Panc1 (cell line): ENCODE measurements around the gene PTTG1IP. TPM values are rescaled to one million over a fixed set of nuclear protein-coding genes. Genes with fewer than 3 reads are reported as not detected.

ENCODE experiments used
- ATAC-seq: fragments of 200-7000 bp; cut with Tn5 transposase; 2 replicates; pipeline ENCODE4 v1.9.1; 2020; ENCODE audit warnings: mild to moderate bottlenecking, moderate library complexity
- BruUV-seq: library from RNA; stranded (reverse); fragments of 400-500 nt; replicated peaks from 2 replicates; lab custom pipeline; 2021; lab: Mats Ljungman, UMichigan
- CTCF ChIA-PET: fragments of 300-600 bp; sonication (Branson Sonifier 250); formaldehyde crosslinking; loops from one replicate; lab custom pipeline; 2022; ENCODE audit warnings: antibody characterized with exemption; lab: Charles Lee
- POLR2A ChIA-PET: fragments of 300-600 bp; sonication (Branson Sonifier 250); formaldehyde crosslinking; loops from one replicate; lab custom pipeline; 2022; ENCODE audit warnings: antibody characterized with exemption; lab: Charles Lee
- DNase-seq: peaks from one replicate; pipeline ENCODE4 v3.0.0-alpha.2; 2010; ENCODE audit warnings: low read depth, low spot score
- H3K27ac ChIP-seq: 2 replicates; pipeline ENCODE4 v1.5.1; 2011; ENCODE audit warnings: mild to moderate bottlenecking, low read length, inconsistent platforms
- H3K27me3 ChIP-seq: fragments of 200-500 bp; sonication (Bioruptor generic); 2 replicates; pipeline ENCODE4 v1.6.0; 2014; ENCODE audit warnings: low read length, inconsistent platforms; ENCODE audit not compliant: control insufficient read depth, insufficient read depth
- H3K36me3 ChIP-seq: fragments of 200-500 bp; sonication (Bioruptor generic); 2 replicates; pipeline ENCODE4 v1.5.1; 2014; ENCODE audit warnings: inconsistent platforms, mild to moderate bottlenecking, low read length, moderate library complexity; ENCODE audit not compliant: control insufficient read depth, insufficient read depth
- H3K4me1 ChIP-seq: 2 replicates; pipeline ENCODE4 v1.5.1; 2011; ENCODE audit warnings: inconsistent platforms, mild to moderate bottlenecking, low read length, moderate library complexity; ENCODE audit not compliant: control insufficient read depth, insufficient read depth
- H3K4me3 ChIP-seq, 2 experiments: 2 replicates each; pipeline ENCODE4 v1.5.1; 2011 to 2012; ENCODE audit warnings: low read depth in 2 of 2, low read length in 2 of 2, mild to moderate bottlenecking in 2 of 2, inconsistent platforms in 1 of 2, moderate library complexity in 1 of 2
- H3K9me3 ChIP-seq: fragments of 200-500 bp; sonication (Bioruptor generic); 2 replicates; pipeline ENCODE4 v1.5.1; 2014; ENCODE audit warnings: low read depth, mild to moderate bottlenecking, inconsistent platforms, low read length, moderate library complexity; ENCODE audit not compliant: control insufficient read depth, insufficient read depth
- POLR2AphosphoS5 ChIP-seq: IDR thresholded peaks from 2 replicates; pipeline ENCODE4 v1.6.1; 2012; ENCODE audit warnings: mild to moderate bottlenecking, low read depth, low read length, moderate library complexity
- SIN3A ChIP-seq: IDR thresholded peaks from 2 replicates; pipeline ENCODE4 v1.6.1; 2012; ENCODE audit warnings: low read depth, mild to moderate bottlenecking, low read length, moderate library complexity, borderline replicate concordance; ENCODE audit not compliant: insufficient read depth
- in situ Hi-C: cut with HindIII; loops from 2 replicates; pipeline ENCODE4 v1.10.0; 2016; ENCODE audit warnings: low sequenced_read_pairs, low pct_unique_long_range_greater_than_20kb
- intact Hi-C: fragments of 100-400 bp; cut with micrococcal nuclease; formaldehyde crosslinking; loops from one replicate; pipeline ENCODE4 v1.10.0; 2022; ENCODE audit not compliant: unreplicated experiment
- total RNA-seq: library from RNA; stranded (reverse); gene quantifications from one replicate; pipeline ENCODE4 v1.2.1, GENCODE V29; 2021; ENCODE audit not compliant: unreplicated experiment
- TF ChIP-seq, protein P1 (sequence below), 2 experiments: IDR thresholded peaks; 2 replicates each; pipeline ENCODE4 v1.6.1; 2011 to 2012; ENCODE audit warnings: low read depth in 2 of 2, control low read depth in 1 of 2, low read length in 1 of 2, mild to moderate bottlenecking in 1 of 2, moderate library complexity in 1 of 2; ENCODE audit not compliant: insufficient read depth in 1 of 2
- TF ChIP-seq, protein P2 (sequence below): fragments of 450-650 bp; IDR thresholded peaks from 2 replicates; pipeline ENCODE4 v1.5.1; 2017; ENCODE audit warnings: mild to moderate bottlenecking

The PTTG1IP gene
- total RNA-seq, 1 experiment from 2014 or later = 226 TPM

GRCh38 chr21:44893278-44893556, 19.7 kb upstream of the PTTG1IP start:
- Histone ChIP-seq H3K36me3 (no peaks in the 10 kb centered on the region), H3K27ac (no peak overlapping the region), H3K9me3 (no peaks in the 10 kb centered on the region), H3K4me3 (no peak overlapping the region), H3K4me1 (no peaks in the 10 kb centered on the region), H3K27me3 (no peaks in the 10 kb centered on the region)
- ChIA-PET POLR2A (interaction anchor here (0.6 kb wide), 1 partner anchor 873 kb away, joined by 3 read pairs; no protein-coding TSS in a partner anchor), CTCF (no interaction called here)
- in situ Hi-C loops = no loop called here
- intact Hi-C loops = loop anchor here (5.0 kb wide), 1 partner anchor 39 kb away; no protein-coding TSS in a partner anchor
- TF ChIP-seq, protein P1, sequence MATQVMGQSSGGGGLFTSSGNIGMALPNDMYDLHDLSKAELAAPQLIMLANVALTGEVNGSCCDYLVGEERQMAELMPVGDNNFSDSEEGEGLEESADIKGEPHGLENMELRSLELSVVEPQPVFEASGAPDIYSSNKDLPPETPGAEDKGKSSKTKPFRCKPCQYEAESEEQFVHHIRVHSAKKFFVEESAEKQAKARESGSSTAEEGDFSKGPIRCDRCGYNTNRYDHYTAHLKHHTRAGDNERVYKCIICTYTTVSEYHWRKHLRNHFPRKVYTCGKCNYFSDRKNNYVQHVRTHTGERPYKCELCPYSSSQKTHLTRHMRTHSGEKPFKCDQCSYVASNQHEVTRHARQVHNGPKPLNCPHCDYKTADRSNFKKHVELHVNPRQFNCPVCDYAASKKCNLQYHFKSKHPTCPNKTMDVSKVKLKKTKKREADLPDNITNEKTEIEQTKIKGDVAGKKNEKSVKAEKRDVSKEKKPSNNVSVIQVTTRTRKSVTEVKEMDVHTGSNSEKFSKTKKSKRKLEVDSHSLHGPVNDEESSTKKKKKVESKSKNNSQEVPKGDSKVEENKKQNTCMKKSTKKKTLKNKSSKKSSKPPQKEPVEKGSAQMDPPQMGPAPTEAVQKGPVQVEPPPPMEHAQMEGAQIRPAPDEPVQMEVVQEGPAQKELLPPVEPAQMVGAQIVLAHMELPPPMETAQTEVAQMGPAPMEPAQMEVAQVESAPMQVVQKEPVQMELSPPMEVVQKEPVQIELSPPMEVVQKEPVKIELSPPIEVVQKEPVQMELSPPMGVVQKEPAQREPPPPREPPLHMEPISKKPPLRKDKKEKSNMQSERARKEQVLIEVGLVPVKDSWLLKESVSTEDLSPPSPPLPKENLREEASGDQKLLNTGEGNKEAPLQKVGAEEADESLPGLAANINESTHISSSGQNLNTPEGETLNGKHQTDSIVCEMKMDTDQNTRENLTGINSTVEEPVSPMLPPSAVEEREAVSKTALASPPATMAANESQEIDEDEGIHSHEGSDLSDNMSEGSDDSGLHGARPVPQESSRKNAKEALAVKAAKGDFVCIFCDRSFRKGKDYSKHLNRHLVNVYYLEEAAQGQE (IDR thresholded peaks at IDR 0.05; ENCODE audit: insufficient read depth in 1 of 2, low read depth in 2 of 2, low read length in 1 of 2) = no peak
- TF ChIP-seq SIN3A = no peak
- TF ChIP-seq, protein P2, sequence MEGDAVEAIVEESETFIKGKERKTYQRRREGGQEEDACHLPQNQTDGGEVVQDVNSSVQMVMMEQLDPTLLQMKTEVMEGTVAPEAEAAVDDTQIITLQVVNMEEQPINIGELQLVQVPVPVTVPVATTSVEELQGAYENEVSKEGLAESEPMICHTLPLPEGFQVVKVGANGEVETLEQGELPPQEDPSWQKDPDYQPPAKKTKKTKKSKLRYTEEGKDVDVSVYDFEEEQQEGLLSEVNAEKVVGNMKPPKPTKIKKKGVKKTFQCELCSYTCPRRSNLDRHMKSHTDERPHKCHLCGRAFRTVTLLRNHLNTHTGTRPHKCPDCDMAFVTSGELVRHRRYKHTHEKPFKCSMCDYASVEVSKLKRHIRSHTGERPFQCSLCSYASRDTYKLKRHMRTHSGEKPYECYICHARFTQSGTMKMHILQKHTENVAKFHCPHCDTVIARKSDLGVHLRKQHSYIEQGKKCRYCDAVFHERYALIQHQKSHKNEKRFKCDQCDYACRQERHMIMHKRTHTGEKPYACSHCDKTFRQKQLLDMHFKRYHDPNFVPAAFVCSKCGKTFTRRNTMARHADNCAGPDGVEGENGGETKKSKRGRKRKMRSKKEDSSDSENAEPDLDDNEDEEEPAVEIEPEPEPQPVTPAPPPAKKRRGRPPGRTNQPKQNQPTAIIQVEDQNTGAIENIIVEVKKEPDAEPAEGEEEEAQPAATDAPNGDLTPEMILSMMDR = no peak
- peak; percentile 33 for ATAC-seq
- no TSS peak for BruUV-seq
- DNase-seq = no peak

DNA sequence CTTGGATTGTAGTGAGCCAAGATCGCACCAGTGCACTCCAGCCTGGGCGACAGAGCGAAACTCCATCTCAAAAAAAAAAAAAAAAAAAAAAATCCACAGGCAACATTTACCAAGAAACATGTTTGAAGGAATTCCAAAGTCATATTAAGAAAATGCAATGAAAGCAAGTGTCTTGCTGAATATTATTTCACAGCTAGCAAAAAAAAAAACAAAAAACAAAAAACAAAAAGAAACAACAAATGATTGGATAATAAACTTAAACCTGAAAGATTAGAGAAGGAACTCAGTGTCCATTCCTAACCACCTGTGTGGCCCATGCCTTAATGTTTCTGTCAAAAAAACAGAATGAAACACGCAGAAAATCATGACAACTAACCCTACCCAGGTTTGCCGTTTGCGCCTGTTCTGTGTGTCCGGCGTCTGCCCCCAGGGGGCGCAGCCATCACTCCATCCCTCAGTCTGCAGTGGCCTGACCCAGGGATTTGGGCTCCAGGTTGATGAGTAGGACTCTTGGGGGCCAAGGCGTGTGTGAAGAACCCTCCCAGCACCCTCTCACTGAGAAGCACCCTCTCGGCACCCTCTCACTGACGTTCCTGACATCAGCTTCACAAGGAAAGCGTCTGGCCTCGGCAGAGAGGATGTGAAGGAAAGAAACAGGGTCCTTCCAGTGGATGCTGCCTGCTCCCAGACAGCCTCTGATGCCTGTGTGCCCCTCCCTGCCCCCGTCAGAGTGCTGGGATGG, 19.2 kb upstream of the PTTG1IP start:
- no peaks in the 10 kb centered on the region for H3K36me3 ChIP-seq
- H3K4me1 ChIP-seq = no peaks in the 10 kb centered on the region
- TF ChIP-seq POLR2AphosphoS5 = no peak
- TF ChIP-seq, protein P2 = peak; percentile 92
- H3K4me3 ChIP-seq = no peak overlapping the region
- BruUV-seq = no TSS peak
- POLR2A ChIA-PET = interaction anchor here (0.6 to 0.7 kb wide), 3 partner anchors 22 to 874 kb away, joined by 3 to 13 read pairs (median 4); no protein-coding TSS in a partner anchor
- DNase-seq (no peak), ATAC-seq (peak; percentile 83)
- H3K9me3 ChIP-seq = no peaks in the 10 kb centered on the region
- no peak overlapping the region for H3K27ac ChIP-seq
- intact Hi-C loops = loop anchor here (5.0 kb wide), 1 partner anchor 40 kb away; no protein-coding TSS in a partner anchor
- CTCF ChIA-PET = interaction anchor here (0.6 to 1.0 kb wide), 8 partner anchors 8 to 1060 kb away, joined by 3 to 11 read pairs (median 6); no protein-coding TSS in a partner anchor
- in situ Hi-C loops = no loop called here
- no peaks in the 10 kb centered on the region for H3K27me3 ChIP-seq
